ENCODE results near the gene CCHCR1.

GRCh38 chr6:31143148-31143547 lies 14.5 kb downstream of the CCHCR1 start:
- TF ChIP-seq CTCF (IDR thresholded peaks at IDR 0.05; ENCODE audit: insufficient read depth, low read length, poor library complexity, severe bottlenecking) (no peak), EZH2phosphoT487 (conservative IDR thresholded peaks at IDR 0.05; ENCODE audit: low read length) (no peak)
